ENCODE measurements around the gene GATA1.

DNA sequence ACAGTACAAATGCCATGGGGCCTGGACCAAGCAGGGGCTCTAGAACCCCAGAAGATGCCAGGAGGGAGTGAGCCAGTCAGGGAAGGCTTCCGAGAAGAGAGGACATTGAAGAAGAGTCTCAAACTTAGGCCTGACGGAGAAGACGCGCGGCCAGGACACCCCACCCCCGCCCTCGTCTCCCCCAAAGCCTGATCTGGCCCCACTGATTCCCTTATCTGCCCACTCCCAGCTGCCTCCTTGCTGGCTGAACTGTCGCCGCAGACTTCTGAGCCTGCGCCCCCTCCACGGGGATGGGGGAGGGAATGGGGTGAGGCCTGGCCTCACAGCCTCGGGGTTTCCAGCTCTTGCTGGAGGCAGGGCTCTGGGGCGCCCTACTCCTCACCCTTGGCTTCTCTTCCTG lies 3.6 kb upstream of the GATA1 start:
- TF ChIP-seq EZH2phosphoT487 (IDR thresholded peaks at IDR 0.05; ENCODE audit: insufficient read depth, low read depth), result no peak
- TF ChIP-seq EZH2 (IDR thresholded peaks at IDR 0.05; ENCODE audit: insufficient read depth, poor library complexity, severe bottlenecking), result no peak
